Stimulated activated CD4-positive, alpha-beta T cell treated with anti-CD3 and anti-CD28 coated beads, Interleukin-15, amount 100 ng/mL, for 24 hours (primary cell): ENCODE data around the gene NHSL2.
"Not testable (repeated sequence)": the region's sequence is repeated elsewhere in the genome, so short reads cannot be mapped to it uniquely, and the experiment has no call there.

Source experiments
- DNase-seq: peaks from one replicate; pipeline ENCODE4 v3.0.0-alpha.2; 2020

NHSL2 gene

DNA sequence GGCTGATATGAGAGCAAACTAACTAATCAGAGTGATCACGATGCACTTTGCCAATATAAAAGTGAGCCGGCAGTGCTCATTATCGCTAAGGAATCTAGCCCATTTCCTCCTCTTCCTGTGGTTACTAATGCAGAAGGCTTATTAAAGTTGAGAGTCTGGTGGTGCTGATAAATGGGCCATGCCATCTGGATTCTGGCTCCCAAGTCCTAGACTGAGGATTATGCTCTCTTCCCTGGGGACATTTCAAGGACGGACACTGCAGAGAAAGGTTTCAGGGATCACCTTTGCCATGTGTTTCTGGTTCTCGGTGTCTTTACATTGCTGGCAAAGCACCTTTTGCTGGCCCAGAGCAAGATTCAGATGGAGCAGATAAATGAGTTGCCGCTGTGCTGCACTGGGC lies 135.8 kb downstream of the NHSL2 start:
- DNase-seq: no peak

DNA sequence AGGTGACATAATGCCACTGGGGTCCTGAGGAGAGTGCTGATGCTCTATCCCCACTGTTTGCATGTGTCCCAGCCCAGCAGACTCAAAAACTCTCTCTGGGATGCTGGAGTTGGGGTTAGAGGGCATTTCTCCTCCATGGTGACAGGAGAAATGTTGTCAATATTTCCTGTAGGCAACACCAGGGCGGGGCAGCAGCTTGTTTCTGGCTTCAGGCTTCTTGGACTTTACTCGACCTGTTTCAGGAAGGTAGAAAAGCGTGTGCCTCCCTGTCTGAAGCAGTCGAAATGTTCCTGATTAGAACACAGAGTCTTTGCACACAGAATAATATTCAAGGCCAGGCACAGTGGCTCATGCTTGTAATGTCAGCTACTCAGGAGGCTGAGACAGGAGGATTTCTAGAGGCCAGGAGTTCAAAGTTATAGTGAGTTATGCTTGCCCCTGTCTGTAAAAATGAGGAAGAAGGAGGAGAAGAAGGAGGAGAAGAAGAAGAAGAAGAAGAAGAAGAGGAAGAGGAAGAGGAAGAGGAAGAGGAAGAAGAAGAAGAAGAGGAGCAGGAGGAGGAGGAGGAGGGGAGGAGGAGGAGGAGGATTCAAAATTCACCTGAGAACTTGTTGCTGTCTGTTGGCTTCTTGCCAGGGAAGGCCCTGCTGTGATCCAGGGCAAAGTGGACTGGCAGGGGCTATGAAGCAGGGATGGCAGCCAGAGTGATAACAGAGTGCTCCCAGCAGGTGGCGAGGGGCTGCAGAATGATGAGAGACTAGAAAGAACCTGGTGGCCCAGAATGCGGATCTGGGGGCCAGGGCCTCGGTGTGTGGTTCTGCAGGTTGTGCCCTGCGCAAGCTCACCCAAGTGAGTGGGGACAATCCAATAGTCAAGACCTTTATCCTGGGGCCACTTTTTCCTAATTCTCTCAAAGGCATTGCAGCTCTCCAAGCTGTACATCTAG lies 138.1 kb downstream of the NHSL2 start:
- no peak for DNase-seq

GRCh38 chrX:72050011-72050410 lies 139.4 kb downstream of the NHSL2 start:
- no peak for DNase-seq

DNA sequence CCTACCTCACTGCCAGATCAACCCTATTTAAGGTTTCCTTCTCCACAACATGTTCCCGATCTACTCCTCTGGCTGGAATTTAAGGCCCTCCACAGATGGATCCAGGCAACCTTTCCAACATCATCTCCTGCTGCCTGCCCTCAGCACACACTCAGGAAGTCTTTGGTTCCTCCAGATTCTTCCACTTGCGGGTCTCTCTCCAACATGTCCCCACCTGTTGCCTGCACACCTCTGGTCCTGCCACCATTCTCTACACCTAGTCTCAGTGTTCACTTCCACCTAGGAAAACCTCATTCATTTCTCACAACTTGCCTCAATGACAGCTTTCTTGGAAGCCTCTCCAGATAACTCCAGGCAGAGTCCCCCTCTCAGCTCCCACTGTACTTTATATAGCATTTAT lies 140.9 kb downstream of the NHSL2 start:
- DNase-seq: no peak

- no peak for DNase-seq
These were observed 141.9 kb downstream of the NHSL2 start for GRCh38 chrX:72052415-72053090.

DNA sequence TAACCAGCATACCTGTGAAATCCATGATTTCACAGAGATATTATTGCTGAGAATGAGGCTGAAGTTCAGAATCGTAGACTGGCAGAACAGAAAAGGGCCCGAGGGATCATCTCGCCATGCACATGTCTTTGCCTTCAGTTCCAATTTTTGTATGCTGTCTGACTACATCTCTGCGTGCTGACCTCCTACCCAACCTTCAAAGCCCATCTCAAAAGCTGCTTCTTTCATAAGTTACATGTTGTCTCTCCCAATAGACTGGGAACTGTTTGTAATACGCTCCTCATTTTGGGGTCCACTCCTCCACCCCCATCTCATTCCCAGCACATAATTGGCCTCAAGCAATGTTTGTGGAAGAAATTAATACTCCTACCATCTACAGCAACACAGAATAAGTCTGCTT lies 142.9 kb downstream of the NHSL2 start:
- no peak for DNase-seq

DNA sequence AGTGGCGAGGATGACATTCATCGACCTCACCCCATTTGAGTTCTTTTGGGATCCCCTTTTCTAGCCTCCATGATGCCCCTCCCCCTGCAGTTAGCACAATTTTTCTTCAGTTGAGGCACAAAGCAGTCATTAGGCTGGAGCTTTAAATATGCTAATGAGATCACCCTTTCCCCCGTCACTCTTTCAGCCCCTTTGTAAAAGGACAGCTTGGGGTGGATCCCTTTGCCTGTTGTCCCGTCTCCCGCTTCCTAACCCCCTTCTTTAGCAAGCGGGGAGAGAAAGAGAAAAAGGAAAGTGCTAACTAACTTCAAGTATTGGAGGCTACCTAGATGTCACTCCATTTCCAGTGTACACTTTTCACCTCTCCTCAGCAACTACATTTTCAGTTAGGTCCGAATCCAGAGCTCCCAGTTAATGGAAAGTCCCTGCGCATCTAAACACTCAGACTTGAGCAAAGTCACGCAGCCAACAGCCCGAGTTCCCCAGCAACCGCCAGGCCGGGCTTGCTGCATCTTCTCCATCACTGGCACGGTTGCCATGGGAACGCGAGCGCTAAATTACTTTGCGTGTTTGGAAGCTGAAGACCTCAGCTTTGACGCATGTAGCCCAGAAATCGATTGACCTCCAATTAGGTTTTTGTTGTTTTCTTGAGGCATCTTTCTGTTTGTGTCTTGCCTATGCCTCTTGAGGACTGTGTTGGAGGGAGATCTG lies 144.3 kb downstream of the NHSL2 start:
- no peak for DNase-seq

- no peak for DNase-seq
These were observed 146.7 kb downstream of the NHSL2 start for GRCh38 chrX:72057331-72057730.

DNA sequence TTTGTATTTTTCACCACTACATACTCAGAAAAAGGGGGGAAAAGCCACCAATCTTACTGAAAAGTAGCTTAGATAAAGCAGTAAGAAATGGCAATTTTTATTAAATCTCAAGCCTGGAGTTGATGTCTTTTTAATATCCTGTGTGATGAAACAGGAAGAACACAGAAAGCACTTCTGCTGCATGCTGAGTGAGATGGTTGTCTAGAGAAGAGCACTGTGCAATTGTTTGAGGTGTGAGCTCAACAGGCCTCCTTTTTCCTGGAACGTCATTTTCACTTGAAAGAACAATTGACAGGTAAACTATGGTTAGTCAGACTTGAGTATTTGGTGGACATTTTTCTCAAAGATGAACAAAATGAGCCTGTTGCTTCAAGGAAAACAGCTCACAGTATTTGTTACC lies 147.2 kb downstream of the NHSL2 start:
- DNase-seq: no peak

DNA sequence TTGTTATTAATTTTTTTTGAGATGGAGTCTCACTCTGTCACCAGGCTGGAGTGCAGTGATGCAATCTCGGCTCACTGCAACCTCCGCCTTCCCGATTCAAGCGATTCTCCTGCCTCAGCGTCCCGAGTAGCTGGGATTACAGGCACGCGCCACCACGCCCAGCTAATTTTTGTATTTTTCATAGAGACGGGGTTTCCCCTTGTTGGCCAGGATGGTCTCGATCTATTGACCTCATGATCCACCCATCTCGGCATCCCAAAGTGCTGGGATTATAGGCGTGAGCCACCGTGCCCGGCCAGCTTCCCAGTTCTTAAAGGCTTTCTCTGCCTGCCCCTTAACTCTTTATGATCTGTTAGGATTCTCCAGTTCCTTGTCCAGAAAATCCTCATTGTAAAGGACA lies 147.7 kb downstream of the NHSL2 start:
- DNase-seq: not testable (repeated sequence)

DNA sequence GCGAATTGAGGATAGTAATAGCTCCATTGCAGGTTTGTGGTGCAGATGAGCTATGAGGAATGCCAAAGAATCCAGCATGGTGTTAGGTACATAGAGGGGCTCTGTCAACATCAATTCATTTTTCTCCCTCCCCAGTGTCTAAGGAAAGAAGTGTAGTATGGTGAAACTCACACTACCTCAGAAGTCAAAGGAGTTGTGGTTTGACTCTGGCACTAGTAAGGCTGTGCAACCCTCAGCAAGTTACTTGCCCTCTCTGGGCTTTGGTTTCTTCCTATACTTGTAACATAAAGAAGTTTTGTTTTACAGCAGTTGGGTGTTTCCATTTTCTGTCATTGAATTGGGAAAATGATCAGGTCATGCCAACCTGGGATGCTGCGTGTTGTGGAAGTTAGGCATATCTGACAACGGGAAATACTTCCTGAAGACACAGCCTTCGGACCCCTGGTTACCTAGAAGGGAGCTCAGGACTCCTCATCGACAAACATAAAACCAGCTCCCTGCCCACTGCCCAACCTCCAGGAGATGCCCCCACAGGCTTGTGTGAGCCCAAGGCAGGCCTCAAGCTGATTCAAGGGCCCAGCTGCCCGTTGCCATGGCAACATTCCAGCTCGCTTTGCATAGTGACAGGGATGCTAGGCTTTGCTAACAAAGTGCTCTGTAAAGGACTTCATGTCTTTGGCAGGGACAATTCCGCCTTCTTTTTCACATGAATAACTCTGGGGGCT lies 149.7 kb downstream of the NHSL2 start:
- no peak for DNase-seq

GRCh38 chrX:72060921-72061490 lies 150.4 kb downstream of the NHSL2 start:
- no peak for DNase-seq

DNA sequence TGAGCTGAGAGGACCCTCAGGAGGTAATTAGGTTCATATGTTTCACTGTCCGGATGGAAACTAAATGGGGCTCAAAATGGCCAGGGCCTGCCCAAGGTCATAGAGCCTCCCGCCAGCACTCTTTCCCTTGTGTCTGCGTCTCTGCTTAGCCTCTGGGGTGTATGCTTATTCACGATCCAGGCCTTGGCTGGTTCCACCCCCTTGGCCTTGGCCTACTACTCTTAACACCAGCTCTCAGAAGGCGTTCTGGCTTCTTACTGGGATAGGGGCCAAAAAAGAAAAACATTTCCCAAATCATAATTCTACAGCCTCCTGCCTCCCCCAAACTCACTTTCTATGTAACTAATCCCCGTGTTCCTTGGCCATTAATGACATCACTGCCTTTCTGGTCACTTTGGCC lies 152.3 kb downstream of the NHSL2 start:
- DNase-seq: no peak

DNA sequence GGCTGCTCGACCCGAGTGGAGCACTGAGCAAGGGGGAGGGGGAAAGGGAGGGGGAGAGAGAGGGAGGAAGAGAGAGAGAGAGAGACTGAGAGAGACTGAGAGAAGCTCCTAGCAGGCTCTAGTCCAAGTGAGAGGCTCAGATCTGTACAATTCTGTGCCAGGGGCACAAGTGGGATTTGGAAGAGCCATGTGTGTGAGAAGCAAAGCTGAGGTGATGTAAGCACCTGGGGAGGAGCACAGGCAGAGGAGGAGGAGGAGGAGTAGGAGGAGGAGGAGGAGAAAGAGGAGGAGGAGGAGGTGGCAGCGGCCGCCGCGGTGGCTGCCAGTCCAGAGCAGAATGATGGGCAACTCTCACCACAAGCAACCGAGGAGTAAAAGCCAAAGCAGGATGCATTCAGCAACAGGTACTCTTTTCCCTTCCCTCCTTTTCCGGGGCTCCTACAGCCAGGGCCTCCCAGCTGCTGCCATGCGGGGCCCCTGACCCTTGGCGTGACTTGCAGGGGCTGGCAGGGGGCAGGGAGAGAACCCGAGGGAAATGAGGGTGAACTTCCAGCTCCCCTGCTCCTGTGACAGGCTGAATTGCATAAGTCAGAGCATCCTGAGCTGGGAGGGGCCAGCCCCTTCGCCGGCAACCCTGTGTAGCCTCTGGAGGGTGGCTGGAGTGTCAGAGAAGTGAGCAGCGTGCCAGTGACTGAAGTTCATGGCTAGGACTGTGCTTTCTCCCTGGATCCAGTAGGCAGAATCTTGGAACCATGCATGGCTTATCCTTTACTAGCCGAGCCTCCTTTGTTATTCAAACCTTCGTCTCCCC lies 158.9 kb downstream of the NHSL2 start:
- DNase-seq: no peak

DNA sequence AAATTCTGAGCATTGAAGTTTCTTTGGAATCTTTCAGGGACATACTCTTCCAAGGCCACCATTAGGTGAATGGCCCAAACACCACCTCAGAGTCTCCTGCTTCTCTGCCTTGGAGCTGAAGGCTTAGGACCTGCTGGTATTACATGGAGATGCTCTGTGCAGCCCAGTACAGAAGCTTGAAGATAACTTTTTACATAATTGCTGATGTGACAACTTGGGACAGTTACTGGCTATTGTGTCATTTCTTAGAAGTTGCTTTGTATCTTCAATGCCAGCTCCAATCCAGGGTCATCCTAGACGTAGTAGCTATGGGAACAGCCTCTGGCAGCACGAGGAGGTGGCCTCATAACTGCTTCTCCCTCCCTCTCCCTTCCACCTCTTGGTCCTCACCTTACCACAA lies 160.6 kb downstream of the NHSL2 start:
- DNase-seq: no peak

- no peak for DNase-seq
These were observed 163.0 kb downstream of the NHSL2 start for GRCh38 chrX:72073633-72074032.

GRCh38 chrX:72078411-72078810 lies 167.8 kb downstream of the NHSL2 start:
- DNase-seq: no peak

GRCh38 chrX:72079607-72080006 lies 169.0 kb downstream of the NHSL2 start:
- DNase-seq: no peak

- no peak for DNase-seq
These were observed 169.5 kb downstream of the NHSL2 start for GRCh38 chrX:72080150-72080549.

GRCh38 chrX:72080800-72081199 lies 170.2 kb downstream of the NHSL2 start:
- no peak for DNase-seq

DNA sequence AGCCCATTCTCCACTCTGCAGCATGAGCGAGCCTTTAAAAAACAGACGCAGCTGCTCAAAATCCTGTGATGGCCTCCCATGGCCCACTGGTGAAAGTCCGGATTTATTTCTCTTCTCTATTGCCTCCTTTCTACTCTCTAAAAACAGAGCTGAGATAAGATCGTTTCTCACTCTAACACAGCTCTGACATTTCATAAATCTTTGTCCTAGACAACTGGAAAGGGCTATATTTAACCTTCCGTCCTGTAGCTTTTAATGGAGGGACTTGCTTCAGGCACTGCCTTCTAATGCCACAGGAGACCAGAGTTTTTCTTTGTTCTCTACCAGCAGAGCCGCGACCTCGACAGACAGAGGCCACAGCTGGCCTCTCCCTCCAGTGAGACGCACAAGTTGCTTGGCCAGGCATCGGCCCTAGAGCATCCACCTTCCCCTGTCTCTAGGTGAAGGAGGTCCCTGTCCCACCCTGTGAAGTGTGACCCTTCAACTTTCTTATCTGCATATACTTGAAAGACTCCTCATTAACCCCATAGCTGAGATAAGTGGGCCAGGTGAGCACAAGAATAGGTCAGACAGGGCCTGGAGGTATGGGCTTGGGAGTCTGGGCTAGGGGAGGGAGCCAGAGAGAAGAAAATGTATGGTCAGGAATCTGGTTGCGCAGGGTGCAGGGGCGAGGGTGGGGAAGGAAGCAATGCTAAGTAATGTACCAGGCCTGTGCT lies 171.1 kb downstream of the NHSL2 start:
- DNase-seq: no peak
